Endothelial cell of umbilical vein (primary cell): ENCODE measurements around the gene H1-8. TPM values are rescaled to one million over a fixed set of nuclear protein-coding genes. Genes with fewer than 3 reads are reported as not detected.

Experiments used
- BruUV-seq: library from RNA; stranded (reverse); fragments of 400-500 nt; replicated peaks from 2 replicates; lab custom pipeline; 2021; lab: Mats Ljungman, UMichigan
- CTCF ChIA-PET: fragments of 300-600, 350-600 bp; sonication (Branson Sonifier 250); formaldehyde crosslinking; loops from one replicate; lab custom pipeline; 2021; ENCODE audit warnings: antibody characterized with exemption, inconsistent platforms; lab: Charles Lee
- POLR2A ChIA-PET: fragments of 300-600, 350-600 bp; sonication (Branson Sonifier 250); formaldehyde crosslinking; loops from one replicate; lab custom pipeline; 2021; ENCODE audit warnings: antibody characterized with exemption, inconsistent platforms; lab: Charles Lee
- DNase-seq: peaks from one replicate; pipeline ENCODE4 v3.0.0-alpha.2; 2011; ENCODE audit warnings: low read depth, low spot score
- FAIRE-seq: peaks from 2 replicates; lab custom pipeline; 2011; peaks lifted over from hg19 to GRCh38; lab: Jason Lieb, UNC
- H2AFZ ChIP-seq: 2 replicates; pipeline ENCODE4 v1.6.0; 2012; ENCODE audit warnings: low read depth, low read length, control low read depth, inconsistent platforms
- H3K27ac ChIP-seq: 2 replicates; pipeline ENCODE4 v1.5.1; 2011; ENCODE audit warnings: low read depth, mild to moderate bottlenecking, control low read depth, low read length, moderate library complexity; ENCODE audit not compliant: insufficient read depth
- H3K27me3 ChIP-seq, 2 experiments: 2 replicates each; pipeline versions ENCODE4 v1.6.0 to v1.6.1; 2011; ENCODE audit warnings: low read length in 2 of 2, mixed read lengths in 1 of 2; ENCODE audit not compliant: control insufficient read depth in 2 of 2, insufficient read depth in 2 of 2
- H3K36me3 ChIP-seq, 2 experiments: 2 replicates in 1 of 2; 3 replicates in 1 of 2; pipeline ENCODE4 v1.5.1; 2011; ENCODE audit warnings: low read length in 2 of 2, mild to moderate bottlenecking in 1 of 2, moderate library complexity in 1 of 2; ENCODE audit not compliant: control insufficient read depth in 2 of 2, insufficient read depth in 2 of 2; ENCODE audit errors: extremely low read depth in 1 of 2
- H3K4me1 ChIP-seq: 3 replicates; pipeline ENCODE4 v1.5.1; 2011; ENCODE audit warnings: mild to moderate bottlenecking, low read length; ENCODE audit not compliant: control insufficient read depth, insufficient read depth; ENCODE audit errors: extremely low read depth
- H3K4me2 ChIP-seq: 2 replicates; pipeline ENCODE4 v1.6.1; 2011; ENCODE audit warnings: low read length, control low read depth, mixed read lengths; ENCODE audit not compliant: insufficient read depth
- H3K4me3 ChIP-seq, 3 experiments: fragments of 200-600 bp in 1 of 3; sonication (generic), shearing (Covaris generic) in 1 of 3; replicated peaks in 1 of 3; 2 replicates each; pipeline ENCODE4 v1.5.1; 2011 to 2016; ENCODE audit warnings: control low read depth in 3 of 3, low read length in 3 of 3, mild to moderate bottlenecking in 2 of 3, inconsistent platforms in 1 of 3, low read depth in 1 of 3, moderate library complexity in 1 of 3; ENCODE audit not compliant: insufficient read depth in 1 of 3
- H3K79me2 ChIP-seq: 2 replicates; pipeline ENCODE4 v1.6.0; 2012; ENCODE audit warnings: low read length, inconsistent platforms; ENCODE audit not compliant: control insufficient read depth, insufficient read depth
- H3K9ac ChIP-seq: replicated peaks from 2 replicates; pipeline ENCODE3; 2011; ENCODE audit warnings: low read length, control low read depth; ENCODE audit not compliant: insufficient read depth; ENCODE audit errors: extremely low read depth
- H3K9me1 ChIP-seq: replicated peaks from 3 replicates; pipeline ENCODE4 v1.6.0; 2011; ENCODE audit warnings: mild to moderate bottlenecking, low read length; ENCODE audit not compliant: control insufficient read depth, insufficient read depth; ENCODE audit errors: extremely low read depth
- H3K9me3 ChIP-seq: replicated peaks from 2 replicates; pipeline ENCODE4 v1.5.1; 2012; ENCODE audit warnings: low read length, inconsistent platforms; ENCODE audit not compliant: control insufficient read depth, insufficient read depth
- H4K20me1 ChIP-seq: replicated peaks from 2 replicates; pipeline ENCODE3; 2011; ENCODE audit warnings: mild to moderate bottlenecking, low read length; ENCODE audit not compliant: control insufficient read depth, insufficient read depth; ENCODE audit errors: extremely low read depth
- CTCF ChIP-seq, 2 donors: IDR thresholded peaks; 1 replicate in 1 of 2; 2 replicates in 1 of 2; pipeline ENCODE4 v1.5.1; 2011; ENCODE audit warnings: low read length in 2 of 2, mild to moderate bottlenecking in 2 of 2, moderate library complexity in 2 of 2, control low read depth in 1 of 2, inconsistent platforms in 1 of 2, low read depth in 1 of 2; ENCODE audit not compliant: insufficient read depth in 1 of 2; ENCODE audit errors: extremely low read depth in 1 of 2
- EZH2 ChIP-seq: IDR thresholded peaks from 2 replicates; pipeline ENCODE4 v1.6.1; 2012; ENCODE audit warnings: borderline replicate concordance, low read depth, mild to moderate bottlenecking, moderate library complexity, low read length, inconsistent platforms; ENCODE audit not compliant: severe bottlenecking
- FOS ChIP-seq: IDR thresholded peaks from 2 replicates; pipeline ENCODE4 v1.6.1; 2011; ENCODE audit warnings: mild to moderate bottlenecking, low read length, moderate library complexity, borderline replicate concordance; ENCODE audit not compliant: insufficient read depth
- GATA2 ChIP-seq: IDR thresholded peaks from 2 replicates; pipeline ENCODE4 v1.7.0; 2011; ENCODE audit warnings: low read depth, mild to moderate bottlenecking, moderate library complexity, mixed read lengths, low read length; ENCODE audit not compliant: insufficient read length, insufficient read depth
- JUN ChIP-seq: IDR thresholded peaks from 2 replicates; pipeline ENCODE4 v1.6.1; 2011; ENCODE audit warnings: borderline replicate concordance, low read depth; ENCODE audit not compliant: insufficient read length, insufficient read depth
- MAX ChIP-seq: IDR thresholded peaks from 2 replicates; pipeline ENCODE4 v1.6.1; 2011; ENCODE audit not compliant: insufficient read depth, insufficient read length
- MYC ChIP-seq: IDR thresholded peaks from one replicate; pipeline ENCODE4 v1.6.1; 2011; ENCODE audit warnings: mild to moderate bottlenecking, low read depth, low read length
- POLR2A ChIP-seq: IDR thresholded peaks from 2 replicates; pipeline ENCODE4 v1.6.1; 2012; ENCODE audit warnings: low read depth, mild to moderate bottlenecking, control low read depth, low read length
- POLR2AphosphoS5 ChIP-seq: IDR thresholded peaks from 2 replicates; pipeline ENCODE4 v1.6.1; 2012; ENCODE audit warnings: low read depth, mild to moderate bottlenecking, control low read depth, low read length, moderate library complexity; ENCODE audit not compliant: insufficient read depth
- dilution Hi-C: fragments of 300-500 bp; cut with MboI; formaldehyde crosslinking; loops from one replicate; pipeline ENCODE4 v1.15.0; 2019; ENCODE audit warnings: low sequenced_read_pairs; ENCODE audit not compliant: extremely low pct_ligation_motif_present
- intact Hi-C: fragments of 100-400 bp; cut with micrococcal nuclease; formaldehyde crosslinking; loops from one replicate; pipeline ENCODE4 v1.10.0; 2022
- polyA plus RNA-seq, 4 experiments: library from polyadenylated mRNA; depleted of rRNA in 3 of 4; stranded (reverse) in 3 of 4; unstranded in 1 of 4; fragments of >200 nt; gene quantifications; 2 replicates each; pipeline versions ENCODE4 v1.2.1 to v1.2.3, GENCODE V29; 2011 to 2012; ENCODE audit warnings: missing spikeins in 1 of 4
- total RNA-seq: library from RNA; stranded (reverse); gene quantifications from 2 replicates; pipeline ENCODE4 v1.2.3, GENCODE V29; 2021

The H1-8 gene
- total and polyA plus RNA-seq, 2 donors (not counting 3 experiments of a cell fraction or from before 2014, with no cell fraction given) = not detected

GRCh38 chr3:129595544-129596193 lies 52.7 kb downstream of the H1-8 start:
- no peak for TF ChIP-seq POLR2A
- TF ChIP-seq EZH2 = no peak
- TF ChIP-seq FOS = no peak
- TF ChIP-seq MYC = no peak
- TF ChIP-seq MAX = no peak
- TF ChIP-seq POLR2AphosphoS5 = no peak
- no peak for TF ChIP-seq JUN
- no peak for TF ChIP-seq GATA2
- TF ChIP-seq CTCF (IDR thresholded peaks at IDR 0.05; ENCODE audit: extremely low read depth in 1 of 2, insufficient read depth in 1 of 2, low read depth in 1 of 2, low read length in 2 of 2) = no peak
- H3K36me3 ChIP-seq = no peaks in the 10 kb centered on the region
- CTCF ChIA-PET = interaction anchor here (0.7 to 3.6 kb wide), 11 partner anchors 10 to 234 kb away, joined by 3 to 44 read pairs (median 5); partner anchors contain the start of gene PLXND1
- DNase-seq (no peak), FAIRE-seq (no peak)
- peak overlapping the region; percentile 69 for H3K9ac ChIP-seq
- H3K4me3 ChIP-seq = no peak overlapping the region
- H4K20me1 ChIP-seq = no peaks in the 10 kb centered on the region
- H3K9me1 ChIP-seq = no peaks in the 10 kb centered on the region
- H2AFZ ChIP-seq = no peak overlapping the region
- no peaks in the 10 kb centered on the region for H3K9me3 ChIP-seq
- dilution Hi-C loops = no loop called here
- H3K27me3 ChIP-seq = no peaks in the 10 kb centered on the region
- peaks cover 96% of the 10 kb centered on the region for H3K4me1 ChIP-seq
- POLR2A ChIA-PET = interaction anchor here (1.0 to 2.1 kb wide), 5 partner anchors 13 to 279 kb away, joined by 3 to 5 read pairs (median 4); a partner anchor contains a TSS
- BruUV-seq = no TSS peak
- intact Hi-C loops = loop anchor here (1.0 to 5.0 kb wide), 4 partner anchors 35 to 213 kb away; partner anchors contain the start of gene IFT122
- H3K27ac ChIP-seq = peak overlapping the region; percentile 91
- H3K4me2 ChIP-seq = peak overlapping the region; percentile 34
- peaks cover 97% of the 10 kb centered on the region for H3K79me2 ChIP-seq
